Activated CD8-positive, alpha-beta memory T cell treated with anti-CD3 and anti-CD28 coated beads, Interleukin-2, amount 10 ng/mL, durations not matched to agents 7 days and 5 days (primary cell): ENCODE data around the gene COX7A1. TPM values are rescaled to one million over a fixed set of nuclear protein-coding genes. Genes with fewer than 3 reads are reported as not detected.

Source experiments
- ATAC-seq: fragments of 150-1000 bp; cut with Tn5 transposase; one replicate; pipeline ENCODE4 v1.10.0; 2021; ENCODE audit warnings: moderate library complexity
- CTCF ChIA-PET: fragments of 350-600 bp; sonication (Branson Sonifier 250); formaldehyde crosslinking; loops from one replicate; lab custom pipeline; 2021; ENCODE audit warnings: antibody characterized with exemption; lab: Charles Lee
- DNase-seq: peaks from one replicate; pipeline ENCODE4 v3.0.0-alpha.2; 2020
- H3K27ac Mint-ChIP-seq: one replicate; pipeline ENCODE4 v1.8.0; 2021; ENCODE audit warnings: mild to moderate bottlenecking, mixed read lengths
- H3K27me3 Mint-ChIP-seq: one replicate; pipeline ENCODE4 v1.8.0; 2021; ENCODE audit warnings: mixed read lengths
- H3K36me3 Mint-ChIP-seq: one replicate; pipeline ENCODE4 v1.8.0; 2021; ENCODE audit warnings: mild to moderate bottlenecking, mixed read lengths
- H3K4me1 Mint-ChIP-seq: one replicate; pipeline ENCODE4 v1.8.0; 2021; ENCODE audit warnings: mixed read lengths
- H3K4me3 Mint-ChIP-seq: one replicate; pipeline ENCODE4 v1.8.0; 2021; ENCODE audit warnings: mild to moderate bottlenecking, moderate library complexity, mixed read lengths
- H3K9me3 Mint-ChIP-seq: one replicate; pipeline ENCODE4 v1.8.0; 2022; ENCODE audit warnings: low read depth, mixed read lengths
- total RNA-seq, 2 experiments: library from RNA; stranded (reverse); gene quantifications; one replicate each; pipeline ENCODE4 v1.2.3, GENCODE V29; 2021

COX7A1 gene
- total RNA-seq, 2 experiments from 2014 or later: not detected

DNA sequence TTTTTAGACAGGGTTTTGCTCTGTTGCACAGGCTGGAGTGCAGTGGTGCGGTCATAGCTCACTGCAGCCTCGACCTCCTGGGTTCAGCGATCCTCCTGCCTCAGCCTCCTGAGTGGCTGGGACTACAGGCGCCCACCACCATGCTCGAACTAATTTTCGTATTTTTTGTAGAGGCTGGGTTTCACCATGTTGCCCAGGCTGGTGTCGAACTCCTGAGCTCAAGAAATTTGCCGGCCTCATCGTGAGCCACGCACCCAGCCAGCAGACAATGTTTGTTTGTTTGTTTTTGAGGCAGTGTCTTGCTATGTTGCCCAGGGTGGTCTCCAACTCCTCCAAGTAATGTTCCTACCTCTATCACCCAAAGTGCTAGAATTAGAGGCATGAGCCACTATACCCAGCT is 879 bp upstream of the COX7A1 start:
- CTCF ChIA-PET: interaction anchor here (0.9 kb wide), 1 partner anchor 25 kb away, joined by 4 read pairs; no protein-coding TSS in a partner anchor
- ATAC-seq (no peak), DNase-seq (no peak)
- Mint-ChIP-seq H3K27me3 (no peaks in the 10 kb centered on the region), H3K27ac (no peak overlapping the region), H3K4me3 (no peak overlapping the region), H3K36me3 (peaks cover 17% of the 10 kb centered on the region), H3K9me3 (no peaks in the 10 kb centered on the region), H3K4me1 (no peaks in the 10 kb centered on the region)

DNA sequence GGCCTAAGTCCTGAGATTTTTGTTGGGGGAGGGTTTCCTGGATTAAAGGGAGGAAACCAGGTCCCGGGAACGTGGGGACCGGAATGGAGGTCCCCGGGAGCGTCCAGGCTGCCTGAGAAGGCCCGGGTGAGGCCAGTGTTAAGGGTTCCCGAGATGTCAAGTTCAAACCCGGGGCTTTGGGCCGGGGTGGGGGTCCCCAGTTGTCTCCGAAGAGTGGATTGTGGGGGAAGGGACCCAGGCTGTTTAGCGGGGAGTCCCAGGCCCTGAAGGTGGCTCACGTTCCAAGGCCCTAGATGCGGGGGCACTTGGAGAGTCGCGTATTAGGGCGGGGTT is 262 bp downstream of the COX7A1 start:
- no peaks in the 10 kb centered on the region for H3K27me3 Mint-ChIP-seq
- H3K4me3 Mint-ChIP-seq: no peak overlapping the region
- CTCF ChIA-PET: no interaction called here
- peaks cover 23% of the 10 kb centered on the region for H3K36me3 Mint-ChIP-seq
- ATAC-seq (no peak), DNase-seq (no peak)
- H3K4me1 Mint-ChIP-seq: no peaks in the 10 kb centered on the region
- no peaks in the 10 kb centered on the region for H3K9me3 Mint-ChIP-seq
- no peak overlapping the region for H3K27ac Mint-ChIP-seq

DNA sequence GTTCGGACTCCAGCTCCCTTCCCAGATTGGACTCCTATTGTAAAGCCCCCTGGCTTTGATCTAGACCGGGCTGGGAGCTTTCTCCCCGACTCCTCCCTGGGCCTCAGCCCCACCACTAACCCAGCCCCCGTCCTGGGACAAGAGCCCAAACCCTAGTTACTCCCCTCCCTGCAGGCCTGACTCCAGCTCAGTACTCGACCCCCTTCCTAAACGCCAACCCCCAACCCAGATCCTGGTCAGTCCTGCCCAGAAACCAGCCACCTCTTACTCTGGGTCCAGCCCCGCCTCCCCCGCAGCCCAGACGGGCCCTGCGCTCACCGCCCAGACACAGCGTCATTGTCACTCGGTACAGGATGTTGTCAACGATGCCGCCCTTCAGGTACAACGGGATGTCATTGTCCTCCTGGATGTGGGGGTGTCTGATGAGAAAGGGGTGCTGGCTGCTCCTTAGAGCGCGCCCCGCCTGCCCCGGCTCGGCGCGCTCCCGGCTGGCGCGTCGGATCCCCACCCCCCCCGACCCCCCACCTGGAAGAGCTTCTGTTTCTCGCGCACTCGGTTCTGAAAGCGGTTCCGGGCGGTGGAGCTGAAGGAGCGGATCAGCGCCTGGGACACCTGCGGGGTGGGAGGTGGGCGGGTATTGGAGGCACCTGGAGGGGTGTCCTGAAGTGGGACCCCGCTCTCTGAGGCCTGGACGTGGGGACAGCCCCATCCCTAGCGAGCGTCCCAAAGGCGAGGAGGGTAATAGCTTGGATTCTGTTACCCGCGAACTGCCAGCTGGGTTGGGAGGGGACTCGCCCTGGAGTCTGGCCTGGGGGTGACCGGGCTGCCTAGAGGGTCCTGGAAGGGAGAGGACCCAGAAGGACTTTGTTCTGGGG is 866 bp downstream of the COX7A1 start:
- CTCF ChIA-PET: interaction anchor here (2.2 kb wide), 1 partner anchor 24 kb away, joined by 7 read pairs; no protein-coding TSS in a partner anchor

DNA sequence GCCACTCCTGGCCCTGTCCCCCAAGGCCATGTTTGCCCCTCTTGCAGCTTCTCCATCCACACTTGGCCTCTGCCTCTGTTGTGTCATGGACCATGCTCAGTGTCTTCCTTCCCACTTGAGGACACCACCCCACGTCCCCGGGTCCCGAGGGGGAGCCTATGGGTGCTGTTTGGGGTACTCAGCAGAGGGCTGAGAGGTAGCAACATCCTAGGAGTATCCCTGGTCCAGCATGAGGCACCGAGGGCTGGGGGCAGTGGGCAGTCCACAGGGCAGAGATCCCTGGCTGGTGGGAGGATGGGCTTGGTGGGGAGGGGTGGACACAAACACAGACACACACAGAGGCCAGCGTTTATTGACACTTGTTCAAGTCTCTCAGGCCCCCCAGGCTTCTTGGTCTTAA is 1.7 kb downstream of the COX7A1 start:
- no peak overlapping the region for H3K4me3 Mint-ChIP-seq
- H3K36me3 Mint-ChIP-seq: peaks cover 34% of the 10 kb centered on the region
- H3K27ac Mint-ChIP-seq: no peak overlapping the region
- H3K4me1 Mint-ChIP-seq: no peaks in the 10 kb centered on the region
- CTCF ChIA-PET: interaction anchor here (0.6 to 2.2 kb wide), 2 partner anchors 19 to 23 kb away, joined by 3 to 7 read pairs; no protein-coding TSS in a partner anchor
- no peaks in the 10 kb centered on the region for H3K9me3 Mint-ChIP-seq
- ATAC-seq (no peak), DNase-seq (no peak)
- no peaks in the 10 kb centered on the region for H3K27me3 Mint-ChIP-seq

More for the DNA sequence above, 866 bp downstream of the COX7A1 start:
- no peak overlapping the region for H3K27ac Mint-ChIP-seq
- no peak overlapping the region for H3K4me3 Mint-ChIP-seq
- DNase-seq (no peak), ATAC-seq (no peak)
- H3K4me1 Mint-ChIP-seq: no peaks in the 10 kb centered on the region
- H3K27me3 Mint-ChIP-seq: no peaks in the 10 kb centered on the region
- H3K36me3 Mint-ChIP-seq: peaks cover 26% of the 10 kb centered on the region
- H3K9me3 Mint-ChIP-seq: no peaks in the 10 kb centered on the region

DNA sequence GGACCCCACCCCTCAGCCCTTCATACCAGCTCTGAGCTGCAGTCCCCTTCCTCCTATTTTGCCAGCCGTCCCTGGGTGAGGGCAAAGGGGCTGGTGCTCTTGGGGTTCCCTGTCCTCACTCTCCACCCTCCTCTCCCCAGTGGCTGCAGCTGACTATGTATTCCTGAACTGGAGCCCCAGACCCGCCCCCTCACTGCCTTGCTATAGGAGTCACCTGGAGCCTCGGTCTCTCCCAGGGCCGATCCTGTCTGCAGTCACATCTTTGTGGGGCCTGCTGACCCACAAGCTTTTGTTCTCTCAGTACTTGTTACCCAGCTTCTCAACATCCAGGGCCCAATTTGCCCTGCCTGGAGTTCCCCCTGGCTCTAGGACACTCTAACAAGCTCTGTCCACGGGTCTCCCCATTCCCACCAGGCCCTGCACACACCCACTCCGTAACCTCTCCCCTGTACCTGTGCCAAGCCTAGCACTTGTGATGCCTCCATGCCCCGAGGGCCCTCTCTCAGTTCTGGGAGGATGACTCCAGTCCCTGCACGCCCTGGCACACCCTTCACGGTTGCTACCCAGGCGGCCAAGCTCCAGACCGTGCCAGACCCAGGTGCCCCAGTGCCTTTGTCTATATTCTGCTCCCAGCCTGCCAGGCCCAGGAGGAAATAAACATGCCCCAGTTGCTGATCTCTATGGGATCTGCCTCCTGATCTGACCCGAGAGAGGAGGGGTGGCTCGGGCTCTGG is 2.4 kb downstream of the COX7A1 start:
- CTCF ChIA-PET: interaction anchor here (0.6 to 2.2 kb wide), 3 partner anchors 20 to 22 kb away, joined by 3 to 7 read pairs (median 3); no protein-coding TSS in a partner anchor
- DNase-seq (no peak), ATAC-seq (no peak)
- H3K4me3 Mint-ChIP-seq: no peak overlapping the region
- no peaks in the 10 kb centered on the region for H3K27me3 Mint-ChIP-seq
- no peaks in the 10 kb centered on the region for H3K9me3 Mint-ChIP-seq
- no peak overlapping the region for H3K27ac Mint-ChIP-seq
- H3K36me3 Mint-ChIP-seq: peaks cover 40% of the 10 kb centered on the region
- no peaks in the 10 kb centered on the region for H3K4me1 Mint-ChIP-seq

DNA sequence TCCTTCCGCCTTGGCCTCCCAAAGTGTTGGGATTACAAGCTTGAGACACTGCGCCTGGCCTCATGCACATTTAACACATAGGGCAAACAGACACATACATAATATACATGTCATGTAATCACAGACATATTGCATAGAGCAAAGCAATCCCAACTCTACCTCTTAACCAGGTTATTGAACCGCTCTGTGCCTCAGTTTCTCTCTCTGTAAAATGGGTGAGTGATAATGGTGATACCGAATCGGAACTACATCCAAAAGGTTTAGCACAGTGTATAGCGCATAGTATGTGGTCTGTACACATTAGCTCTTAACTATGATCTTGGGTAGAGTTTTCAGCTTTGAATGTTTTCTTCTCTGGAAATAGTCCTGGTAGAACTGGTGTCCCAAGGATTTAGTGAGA is 7.6 kb downstream of the COX7A1 start:
- DNase-seq: no peak
- no peak overlapping the region for H3K4me3 Mint-ChIP-seq
- no peaks in the 10 kb centered on the region for H3K9me3 Mint-ChIP-seq
- H3K27ac Mint-ChIP-seq: no peak overlapping the region
- no peaks in the 10 kb centered on the region for H3K27me3 Mint-ChIP-seq
- no peak for ATAC-seq
- peaks cover 49% of the 10 kb centered on the region for H3K36me3 Mint-ChIP-seq
- peaks cover 14% of the 10 kb centered on the region for H3K4me1 Mint-ChIP-seq
- CTCF ChIA-PET: interaction anchor here (1.0 to 1.3 kb wide), 2 partner anchors 18 to 25 kb away, joined by 4 to 6 read pairs; no protein-coding TSS in a partner anchor

DNA sequence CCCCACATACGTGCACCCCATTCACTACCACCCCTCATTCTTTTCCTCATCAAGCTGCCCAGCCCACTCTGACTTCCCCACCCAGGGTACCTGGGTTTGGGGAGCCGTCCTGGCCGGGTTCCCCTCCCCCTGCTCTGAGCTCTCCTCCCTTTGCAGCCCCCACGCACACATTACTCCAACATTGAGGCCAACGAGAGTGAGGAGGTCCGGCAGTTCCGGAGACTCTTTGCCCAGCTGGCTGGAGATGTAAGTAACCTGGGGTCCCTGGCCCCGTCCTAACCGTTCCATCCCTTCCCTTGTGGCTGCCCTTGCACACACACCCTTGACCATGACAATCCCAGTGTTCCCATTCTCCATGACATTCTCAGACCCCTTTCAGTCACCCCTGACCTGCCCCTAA is 9.8 kb downstream of the COX7A1 start:
- no peak overlapping the region for H3K4me3 Mint-ChIP-seq

DNA sequence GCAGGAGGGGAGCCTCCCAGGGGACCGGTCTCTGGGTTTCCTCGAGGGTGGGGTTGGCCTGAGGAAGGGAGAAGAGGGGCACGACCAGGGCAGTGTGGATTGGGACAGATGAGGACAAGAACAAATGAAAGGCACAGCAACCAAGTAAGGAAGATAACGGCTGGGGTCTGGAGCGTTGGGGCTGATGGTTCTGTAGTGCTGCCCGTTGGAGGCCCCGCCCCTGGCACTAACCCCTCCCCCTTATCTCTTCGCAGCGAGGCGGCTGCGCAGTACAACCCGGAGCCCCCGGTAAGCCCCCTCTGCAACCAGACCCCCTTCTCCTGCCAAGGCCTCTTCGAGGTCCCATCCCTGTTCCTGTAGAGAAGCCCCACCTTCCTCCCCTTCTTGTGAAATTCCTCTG is 10.2 kb downstream of the COX7A1 start:
- H3K4me3 Mint-ChIP-seq: no peak overlapping the region
- no peak overlapping the region for H3K27ac Mint-ChIP-seq
- H3K36me3 Mint-ChIP-seq: peaks cover 41% of the 10 kb centered on the region
- ATAC-seq: no peak
- no peak for DNase-seq
- no peaks in the 10 kb centered on the region for H3K9me3 Mint-ChIP-seq
- no peaks in the 10 kb centered on the region for H3K27me3 Mint-ChIP-seq
- CTCF ChIA-PET: interaction anchor here (0.6 kb wide), 1 partner anchor 28 kb away, joined by 3 read pairs; no protein-coding TSS in a partner anchor
- peaks cover 18% of the 10 kb centered on the region for H3K4me1 Mint-ChIP-seq

More for the DNA sequence above, 9.8 kb downstream of the COX7A1 start:
- no peak overlapping the region for H3K27ac Mint-ChIP-seq
- no peaks in the 10 kb centered on the region for H3K9me3 Mint-ChIP-seq
- H3K27me3 Mint-ChIP-seq: no peaks in the 10 kb centered on the region
- DNase-seq (no peak), ATAC-seq (no peak)
- CTCF ChIA-PET: interaction anchor here (0.6 kb wide), 1 partner anchor 27 kb away, joined by 3 read pairs; no protein-coding TSS in a partner anchor
- peaks cover 17% of the 10 kb centered on the region for H3K4me1 Mint-ChIP-seq
- H3K36me3 Mint-ChIP-seq: peaks cover 44% of the 10 kb centered on the region

DNA sequence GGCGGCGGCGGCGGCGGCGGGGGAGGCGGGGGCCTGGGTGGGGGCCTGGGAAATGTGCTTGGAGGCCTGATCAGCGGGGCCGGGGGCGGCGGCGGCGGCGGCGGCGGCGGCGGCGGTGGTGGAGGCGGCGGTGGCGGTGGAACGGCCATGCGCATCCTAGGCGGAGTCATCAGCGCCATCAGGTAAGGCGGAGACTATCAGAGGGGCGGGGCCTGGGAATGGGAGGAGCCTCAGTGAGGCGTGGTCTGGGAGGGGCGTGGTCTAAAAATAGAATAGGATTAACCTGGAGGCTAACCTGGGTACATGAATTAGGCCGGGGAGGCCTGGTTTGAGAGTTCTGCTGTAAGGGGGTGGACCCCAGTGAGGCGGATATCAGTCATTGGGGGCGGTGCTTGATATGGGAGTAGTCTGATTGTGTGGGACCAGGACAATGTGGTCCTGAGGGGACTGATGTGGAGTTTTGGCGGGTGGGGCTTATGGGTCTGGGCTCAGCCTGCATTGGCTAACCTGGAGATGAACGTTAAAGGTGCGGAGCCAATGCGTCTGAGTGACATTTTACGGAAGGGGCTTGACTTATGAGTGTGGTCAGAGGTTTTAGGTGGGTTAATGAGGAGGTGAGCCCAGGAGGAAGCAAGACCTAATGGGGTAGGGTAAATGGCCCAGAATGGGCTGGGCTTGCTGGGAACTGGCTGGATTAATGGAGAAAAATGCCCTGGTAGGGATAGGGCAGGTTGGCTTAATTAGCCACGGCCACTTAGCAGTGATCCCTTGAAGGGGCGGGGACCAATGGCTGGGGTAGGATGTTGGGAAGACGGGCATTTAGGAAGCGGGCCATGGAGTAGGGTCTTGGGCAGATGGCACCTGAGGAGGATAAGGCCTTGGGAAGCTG is 11.0 kb downstream of the COX7A1 start:
- Mint-ChIP-seq H3K4me1 (peaks cover 24% of the 10 kb centered on the region), H3K4me3 (peak overlapping the region; percentile 93), H3K9me3 (no peaks in the 10 kb centered on the region), H3K36me3 (peaks cover 36% of the 10 kb centered on the region), H3K27me3 (no peaks in the 10 kb centered on the region), H3K27ac (peak overlapping the region; percentile 93)
- CTCF ChIA-PET: interaction anchor here (2.7 kb wide), 1 partner anchor 13 kb away, joined by 17 read pairs; no protein-coding TSS in a partner anchor
- peak; percentile 71 for ATAC-seq
- DNase-seq: peak; percentile 93

DNA sequence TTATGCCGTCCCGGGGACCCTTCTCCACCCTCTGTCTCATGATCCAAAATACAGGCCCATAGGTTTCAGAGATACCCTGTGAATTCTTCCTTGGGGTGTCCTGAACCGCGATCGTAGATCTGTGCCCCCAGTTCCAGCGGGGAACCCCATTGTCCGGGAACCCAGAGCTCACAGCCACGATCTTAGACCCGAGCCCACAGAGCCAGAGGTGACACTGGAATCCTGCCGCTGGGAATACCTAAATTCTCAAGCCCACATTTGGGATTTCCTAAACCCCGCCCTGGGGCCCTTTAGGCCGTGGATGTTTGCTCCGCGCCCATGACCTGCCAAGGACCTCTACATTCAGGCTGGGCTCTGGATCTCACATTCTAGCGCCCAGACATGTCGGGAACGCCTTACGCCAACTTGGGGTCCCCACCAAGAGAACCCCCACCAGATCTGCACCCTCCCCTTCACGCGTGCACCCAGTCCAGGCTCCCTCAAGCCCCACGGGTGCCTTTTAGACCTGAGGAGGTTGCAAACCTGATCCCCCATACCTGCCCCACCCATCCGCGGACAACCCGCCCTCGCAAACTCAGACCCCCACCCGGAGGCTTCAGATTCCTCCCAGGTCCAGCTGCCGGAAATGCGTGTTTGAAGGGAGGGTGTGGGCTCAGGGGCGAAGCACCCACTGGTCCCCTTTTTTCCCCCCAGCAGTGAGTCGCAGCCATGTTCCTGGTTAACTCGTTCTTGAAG is 11.8 kb downstream of the COX7A1 start:
- CTCF ChIA-PET: interaction anchor here (0.7 to 2.7 kb wide), 3 partner anchors 12 to 190 kb away, joined by 3 to 17 read pairs (median 3); no protein-coding TSS in a partner anchor
- Mint-ChIP-seq H3K9me3 (no peaks in the 10 kb centered on the region), H3K27ac (peak overlapping the region; percentile 93), H3K4me1 (peaks cover 28% of the 10 kb centered on the region), H3K27me3 (no peaks in the 10 kb centered on the region), H3K36me3 (peaks cover 28% of the 10 kb centered on the region), H3K4me3 (peak overlapping the region; percentile 93)
- ATAC-seq (peak; percentile 30), DNase-seq (peak; percentile 72)

DNA sequence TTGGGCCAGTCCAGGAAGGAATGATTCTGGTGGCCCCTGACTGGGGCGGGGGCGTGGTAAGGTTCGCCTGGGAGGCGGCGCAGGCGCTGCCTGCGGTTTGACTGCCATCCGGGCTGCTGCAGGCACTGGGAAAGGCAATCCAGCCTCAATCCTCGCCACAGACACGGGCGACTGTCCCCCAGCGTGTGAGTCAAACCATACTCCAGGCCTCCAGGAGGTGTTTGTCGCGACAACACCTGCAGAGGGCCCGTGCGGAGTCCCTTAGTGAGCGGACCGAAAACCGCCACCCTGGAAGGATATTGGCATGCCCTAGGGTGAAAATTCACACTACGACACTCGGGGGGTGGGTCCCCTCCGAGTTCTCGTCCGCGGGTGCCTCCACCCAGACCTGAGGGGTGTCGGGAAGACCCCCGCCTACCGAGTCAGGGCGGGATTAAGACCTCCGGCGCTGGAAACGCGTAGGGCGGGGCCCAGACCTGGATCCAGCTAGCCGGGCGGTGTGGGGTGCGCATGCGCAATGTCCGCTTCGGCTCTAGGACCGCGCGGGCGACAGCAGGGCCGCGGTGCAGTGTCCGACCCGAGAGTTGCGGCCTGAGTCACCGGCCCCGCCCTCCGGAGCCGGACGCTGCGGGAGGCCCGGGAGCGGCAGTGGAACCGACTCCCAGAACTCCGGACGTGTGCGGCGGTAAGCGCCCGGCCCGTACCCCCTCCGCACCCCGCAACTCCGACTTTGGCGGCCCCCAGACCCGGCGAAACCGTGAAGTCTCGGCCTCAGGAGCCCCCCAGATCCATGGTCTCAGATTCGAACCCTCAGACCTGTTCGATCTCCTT is 12.6 kb downstream of the COX7A1 start, which contains the start of gene CAPNS1:
Gene CAPNS1, plus strand, starts transcription at position 594 of the 831 bp plus-strand sequence. CDS start 946 bp downstream, outside the sequence.
- DNase-seq (peak; percentile 97), ATAC-seq (peak; percentile 81)
- peaks cover 30% of the 10 kb centered on the region for H3K4me1 Mint-ChIP-seq
- H3K9me3 Mint-ChIP-seq: no peaks in the 10 kb centered on the region
- no peaks in the 10 kb centered on the region for H3K27me3 Mint-ChIP-seq
- CTCF ChIA-PET: interaction anchor here (0.7 to 2.7 kb wide), 4 partner anchors 11 to 190 kb away, joined by 3 to 17 read pairs (median 3); no protein-coding TSS in a partner anchor
- peak within 1 kb of the TSS; percentile 93 for H3K4me3 Mint-ChIP-seq
- peaks cover 22% of the 10 kb centered on the region for H3K36me3 Mint-ChIP-seq
- peak within 1 kb of the TSS; percentile 93 for H3K27ac Mint-ChIP-seq
